ENCODE results near the gene FGFBP2.

Gene FGFBP2

DNA sequence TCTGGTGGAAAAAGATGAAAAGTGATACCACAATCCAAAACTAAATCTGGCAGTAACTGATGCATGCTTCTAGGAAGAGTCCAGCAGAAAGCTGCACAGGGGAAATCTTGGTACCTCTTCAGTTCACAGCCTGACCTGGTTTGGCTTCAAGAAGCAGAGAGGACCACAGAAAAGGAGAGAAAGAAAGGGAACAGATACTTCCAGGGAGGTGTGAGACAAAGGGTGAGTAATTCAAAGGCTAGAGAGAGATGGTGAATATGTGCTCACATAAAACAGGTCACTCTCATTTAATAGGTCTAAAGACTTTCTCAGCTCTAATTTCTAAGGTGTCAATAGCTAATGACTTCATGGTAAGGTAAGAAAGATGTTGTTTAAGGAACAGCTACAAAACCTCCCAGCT is 11.2 kb downstream of the FGFBP2 start:
- no peak for DNase-seq (ENCODE audit: extremely low spot score)
- POLR2A ChIA-PET = no interaction called here
- TF ChIP-seq NFRKB (IDR thresholded peaks at IDR 0.05) = no peak
- no peak for TF ChIP-seq TARDBP (IDR thresholded peaks at IDR 0.05)
- no peak for TF ChIP-seq CTBP1 (IDR thresholded peaks at IDR 0.05; ENCODE audit: borderline replicate concordance)
- TF ChIP-seq, protein P1, sequence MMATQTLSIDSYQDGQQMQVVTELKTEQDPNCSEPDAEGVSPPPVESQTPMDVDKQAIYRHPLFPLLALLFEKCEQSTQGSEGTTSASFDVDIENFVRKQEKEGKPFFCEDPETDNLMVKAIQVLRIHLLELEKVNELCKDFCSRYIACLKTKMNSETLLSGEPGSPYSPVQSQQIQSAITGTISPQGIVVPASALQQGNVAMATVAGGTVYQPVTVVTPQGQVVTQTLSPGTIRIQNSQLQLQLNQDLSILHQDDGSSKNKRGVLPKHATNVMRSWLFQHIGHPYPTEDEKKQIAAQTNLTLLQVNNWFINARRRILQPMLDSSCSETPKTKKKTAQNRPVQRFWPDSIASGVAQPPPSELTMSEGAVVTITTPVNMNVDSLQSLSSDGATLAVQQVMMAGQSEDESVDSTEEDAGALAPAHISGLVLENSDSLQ (IDR thresholded peaks at IDR 0.05) = no peak
- no peak for TF ChIP-seq HDGF (IDR thresholded peaks at IDR 0.05; ENCODE audit: borderline replicate concordance)
- no peak for TF ChIP-seq FOXM1 (IDR thresholded peaks at IDR 0.05; ENCODE audit: borderline replicate concordance)
- no peak for TF ChIP-seq ZNF384 (IDR thresholded peaks at IDR 0.05)
- TF ChIP-seq SUZ12 (IDR thresholded peaks at IDR 0.05) = no peak
- TF ChIP-seq LEF1 (IDR thresholded peaks at IDR 0.05; ENCODE audit: borderline replicate concordance) = no peak
- no peak for TF ChIP-seq ARNT (IDR thresholded peaks at IDR 0.05)
- TF ChIP-seq ELF4 (IDR thresholded peaks at IDR 0.05) = no peak
- no peak for TF ChIP-seq L3MBTL2 (conservative IDR thresholded peaks at IDR 0.05)
- TF ChIP-seq BHLHE40 (IDR thresholded peaks at IDR 0.05; ENCODE audit: borderline replicate concordance) = no peak
- CTCF ChIA-PET = no interaction called here

DNA sequence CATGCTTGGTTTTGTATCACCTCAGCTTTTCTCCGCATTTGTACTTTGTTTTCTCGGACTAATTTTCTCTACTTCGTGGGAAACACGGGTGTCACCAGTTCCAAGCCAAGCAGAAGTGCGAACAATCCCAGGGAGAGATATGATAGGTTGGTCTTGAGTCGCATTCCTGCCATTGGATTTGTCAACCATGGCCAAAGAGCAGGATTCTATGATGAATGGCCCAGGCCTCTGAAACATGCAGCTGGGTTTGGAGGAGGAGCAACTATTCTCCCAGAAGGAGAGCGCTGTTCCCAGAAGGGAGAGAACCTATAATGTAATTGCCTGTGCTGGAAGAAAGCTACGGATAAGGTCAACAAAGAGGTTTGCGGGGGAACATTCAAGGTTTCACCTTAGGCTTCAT is 14.1 kb downstream of the FGFBP2 start:
- ChIA-PET POLR2A (no interaction called here), CTCF (interaction anchor here (0.5 kb wide), 1 partner anchor 49 kb away, joined by 6 read pairs; no protein-coding TSS in a partner anchor)
- TF ChIP-seq ELF4 (IDR thresholded peaks at IDR 0.05) (no peak), HDGF (IDR thresholded peaks at IDR 0.05; ENCODE audit: borderline replicate concordance) (no peak), TARDBP (IDR thresholded peaks at IDR 0.05) (no peak), FOXM1 (IDR thresholded peaks at IDR 0.05; ENCODE audit: borderline replicate concordance) (no peak), L3MBTL2 (conservative IDR thresholded peaks at IDR 0.05) (no peak), SP1 (IDR thresholded peaks at IDR 0.05) (no peak), FOXK2 (IDR thresholded peaks at IDR 0.05) (no peak), NFRKB (IDR thresholded peaks at IDR 0.05) (no peak), LEF1 (IDR thresholded peaks at IDR 0.05; ENCODE audit: borderline replicate concordance) (no peak), FOXA1 (IDR thresholded peaks at IDR 0.05) (no peak), SUZ12 (IDR thresholded peaks at IDR 0.05) (no peak), CTBP1 (IDR thresholded peaks at IDR 0.05; ENCODE audit: borderline replicate concordance) (no peak), BHLHE40 (IDR thresholded peaks at IDR 0.05; ENCODE audit: borderline replicate concordance) (no peak), ARNT (IDR thresholded peaks at IDR 0.05) (no peak)
- TF ChIP-seq, protein P1 (IDR thresholded peaks at IDR 0.05) = no peak

DNA sequence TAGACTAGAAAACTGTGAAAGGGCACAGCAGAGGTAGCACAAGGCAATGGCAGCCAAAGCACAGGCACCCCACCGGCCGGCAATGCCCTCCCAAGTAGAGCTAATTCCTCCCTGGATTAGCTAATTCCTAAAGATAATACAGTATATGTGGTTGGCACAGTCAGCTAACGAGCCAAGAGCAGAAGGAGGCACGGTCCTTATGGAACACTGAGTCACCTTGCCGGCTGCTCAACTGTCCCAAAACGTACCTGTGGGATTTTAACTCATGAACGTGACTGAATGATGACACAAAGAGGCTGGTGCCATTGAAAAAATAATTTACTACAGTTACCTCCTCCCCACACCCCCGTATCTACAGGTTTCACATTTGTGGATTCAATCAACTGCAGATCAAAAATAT is 15.3 kb downstream of the FGFBP2 start:
- CTCF ChIA-PET = no interaction called here
- DNase-seq (ENCODE audit: extremely low spot score) = no peak
- POLR2A ChIA-PET = no interaction called here
- TF ChIP-seq BHLHE40 (IDR thresholded peaks at IDR 0.05; ENCODE audit: borderline replicate concordance) = no peak
- TF ChIP-seq FOXK2 (IDR thresholded peaks at IDR 0.05) = no peak
- no peak for TF ChIP-seq FOXM1 (IDR thresholded peaks at IDR 0.05; ENCODE audit: borderline replicate concordance)
- TF ChIP-seq, protein P1 (IDR thresholded peaks at IDR 0.05) = no peak
- no peak for TF ChIP-seq SP1 (IDR thresholded peaks at IDR 0.05)
- no peak for TF ChIP-seq HDGF (IDR thresholded peaks at IDR 0.05; ENCODE audit: borderline replicate concordance)
- TF ChIP-seq ARNT (IDR thresholded peaks at IDR 0.05) = no peak
- no peak for TF ChIP-seq L3MBTL2 (conservative IDR thresholded peaks at IDR 0.05)
- TF ChIP-seq ZNF384 (IDR thresholded peaks at IDR 0.05) = no peak
- no peak for TF ChIP-seq FOXA1 (IDR thresholded peaks at IDR 0.05)
- no peak for TF ChIP-seq NFRKB (IDR thresholded peaks at IDR 0.05)
- no peak for TF ChIP-seq LEF1 (IDR thresholded peaks at IDR 0.05; ENCODE audit: borderline replicate concordance)
- no peak for TF ChIP-seq SUZ12 (IDR thresholded peaks at IDR 0.05)
- TF ChIP-seq CTBP1 (IDR thresholded peaks at IDR 0.05; ENCODE audit: borderline replicate concordance) = no peak
- no peak for TF ChIP-seq ELF4 (IDR thresholded peaks at IDR 0.05)
- no peak for TF ChIP-seq TARDBP (IDR thresholded peaks at IDR 0.05)

More for the DNA sequence above, 14.1 kb downstream of the FGFBP2 start:
- no peak for DNase-seq (ENCODE audit: extremely low spot score)

DNA sequence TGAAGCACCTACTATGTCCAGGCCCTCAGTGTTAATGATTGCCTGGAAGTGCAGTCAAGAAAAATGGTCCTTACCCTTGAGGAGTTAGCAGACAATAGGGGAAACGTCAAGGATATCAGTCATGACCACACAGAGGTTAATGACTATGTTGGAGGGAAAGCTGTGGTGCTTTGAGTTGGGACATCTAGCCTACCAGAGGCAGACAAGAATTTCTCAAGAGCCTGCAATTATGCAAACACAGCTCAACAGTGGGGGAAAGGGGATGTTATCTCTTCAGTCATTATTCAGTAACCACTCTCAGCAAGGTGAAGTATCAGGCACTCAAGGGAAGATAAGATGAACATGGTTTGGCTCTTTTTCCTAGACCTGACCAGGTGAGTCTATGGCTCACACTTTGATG is 17.5 kb downstream of the FGFBP2 start:
- no peak for DNase-seq (ENCODE audit: extremely low spot score)
- no peak for TF ChIP-seq FOXK2 (IDR thresholded peaks at IDR 0.05)
- no peak for TF ChIP-seq BHLHE40 (IDR thresholded peaks at IDR 0.05; ENCODE audit: borderline replicate concordance)
- ChIA-PET POLR2A (no interaction called here), CTCF (no interaction called here)

DNA sequence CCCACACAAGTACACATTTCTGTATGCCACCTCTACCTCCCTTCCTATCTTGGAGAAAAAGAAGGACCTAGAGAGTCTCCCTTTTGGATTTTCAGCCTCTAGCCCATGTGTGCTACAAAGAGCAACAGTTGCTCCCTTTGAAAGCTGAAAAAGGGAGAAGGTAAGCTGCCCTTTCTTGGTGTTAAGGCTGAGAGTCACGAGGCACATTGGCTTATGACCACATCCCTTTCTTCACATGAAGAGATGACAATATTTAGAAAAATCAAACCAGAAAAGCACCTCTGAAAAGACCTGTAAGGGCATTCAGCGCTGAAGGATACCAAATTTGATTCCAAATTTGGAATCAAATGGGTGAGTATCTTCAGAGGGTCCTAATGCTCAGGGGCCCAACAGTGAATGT is 18.1 kb downstream of the FGFBP2 start:
- ChIA-PET POLR2A (no interaction called here), CTCF (no interaction called here)
- TF ChIP-seq HDGF (IDR thresholded peaks at IDR 0.05; ENCODE audit: borderline replicate concordance) = no peak
- no peak for TF ChIP-seq NFRKB (IDR thresholded peaks at IDR 0.05)
- no peak for TF ChIP-seq FOXK2 (IDR thresholded peaks at IDR 0.05)
- TF ChIP-seq ELF4 (IDR thresholded peaks at IDR 0.05) = no peak
- TF ChIP-seq FOXA1 (IDR thresholded peaks at IDR 0.05) = no peak
- no peak for TF ChIP-seq CTBP1 (IDR thresholded peaks at IDR 0.05; ENCODE audit: borderline replicate concordance)
- TF ChIP-seq L3MBTL2 (conservative IDR thresholded peaks at IDR 0.05) = no peak
- no peak for TF ChIP-seq TARDBP (IDR thresholded peaks at IDR 0.05)
- DNase-seq (ENCODE audit: extremely low spot score) = no peak

DNA sequence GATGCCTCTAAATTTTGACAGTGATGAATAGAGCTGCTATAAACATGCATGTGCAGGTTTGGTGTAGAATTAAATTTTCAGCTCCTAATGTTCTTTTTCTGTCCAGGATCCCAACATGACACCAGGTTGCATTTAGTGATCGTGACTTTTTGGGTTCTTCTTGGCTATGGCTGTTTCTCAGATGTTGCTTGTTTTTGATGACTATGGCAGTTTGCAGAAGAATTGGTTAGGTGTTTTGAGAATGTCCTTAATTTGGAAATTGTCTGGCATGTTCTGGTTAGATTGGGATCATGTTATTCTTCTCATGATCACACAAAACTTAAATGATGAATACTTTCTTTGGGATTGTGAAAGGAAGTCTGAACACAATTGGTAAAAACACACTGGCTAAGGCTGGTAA is 20.7 kb downstream of the FGFBP2 start:
- no peak for DNase-seq (ENCODE audit: extremely low spot score)
- TF ChIP-seq, protein P1 (IDR thresholded peaks at IDR 0.05) = no peak
- no peak for TF ChIP-seq LEF1 (IDR thresholded peaks at IDR 0.05; ENCODE audit: borderline replicate concordance)
- TF ChIP-seq HDGF (IDR thresholded peaks at IDR 0.05; ENCODE audit: borderline replicate concordance) = no peak
- no peak for TF ChIP-seq BHLHE40 (IDR thresholded peaks at IDR 0.05; ENCODE audit: borderline replicate concordance)
- TF ChIP-seq ZNF384 (IDR thresholded peaks at IDR 0.05) = no peak
- TF ChIP-seq CTBP1 (IDR thresholded peaks at IDR 0.05; ENCODE audit: borderline replicate concordance) = no peak
- TF ChIP-seq ELF4 (IDR thresholded peaks at IDR 0.05) = no peak
- no peak for TF ChIP-seq ARNT (IDR thresholded peaks at IDR 0.05)
- no peak for TF ChIP-seq FOXK2 (IDR thresholded peaks at IDR 0.05)
- ChIA-PET POLR2A (no interaction called here), CTCF (no interaction called here)
